Activated naive CD4-positive, alpha-beta T cell treated with anti-CD3 and anti-CD28 coated beads, Interleukin-2, amount 50 U/mL, for 16 hours (primary cell): ENCODE results near the gene PXDN.

Source experiments
- DNase-seq: peaks from one replicate; pipeline ENCODE4 v3.0.0-alpha.2; 2020

The PXDN gene

DNA sequence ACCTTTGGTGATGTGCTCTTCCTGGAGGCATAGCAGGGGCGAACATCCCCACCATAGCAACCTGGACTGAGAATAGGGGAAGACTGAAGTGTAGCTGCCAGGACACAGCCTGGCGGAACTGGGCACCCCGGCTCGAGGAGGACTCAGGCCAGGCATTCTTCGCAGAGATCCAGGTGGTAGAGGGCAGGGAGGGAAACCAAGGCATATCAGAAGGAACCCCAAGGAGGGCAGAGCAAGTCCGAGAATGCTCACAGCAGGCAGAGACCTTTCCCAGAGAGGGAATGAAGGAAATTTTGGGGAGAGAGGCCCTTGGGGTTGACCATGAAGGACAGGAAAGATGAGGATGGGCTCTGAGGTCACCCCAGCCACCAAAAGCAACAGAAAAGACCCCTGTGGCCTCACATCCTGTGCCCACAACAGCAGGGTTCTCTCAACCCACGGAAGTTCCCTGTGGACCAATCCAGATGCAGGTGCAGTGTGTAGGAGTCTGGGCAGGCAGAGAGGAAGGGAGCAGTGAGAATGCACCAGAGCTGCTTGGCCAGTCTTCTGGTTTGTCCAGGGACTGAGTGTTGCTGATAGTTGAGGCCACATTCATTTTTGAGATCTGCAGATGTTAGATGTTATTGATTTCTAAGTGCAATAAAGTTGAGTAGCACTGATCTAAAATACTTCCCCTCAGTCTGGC is 136.9 kb downstream of the PXDN start:
- no peak for DNase-seq

GRCh38 chr2:1606421-1607235 is 137.7 kb downstream of the PXDN start:
- no peak for DNase-seq

DNA sequence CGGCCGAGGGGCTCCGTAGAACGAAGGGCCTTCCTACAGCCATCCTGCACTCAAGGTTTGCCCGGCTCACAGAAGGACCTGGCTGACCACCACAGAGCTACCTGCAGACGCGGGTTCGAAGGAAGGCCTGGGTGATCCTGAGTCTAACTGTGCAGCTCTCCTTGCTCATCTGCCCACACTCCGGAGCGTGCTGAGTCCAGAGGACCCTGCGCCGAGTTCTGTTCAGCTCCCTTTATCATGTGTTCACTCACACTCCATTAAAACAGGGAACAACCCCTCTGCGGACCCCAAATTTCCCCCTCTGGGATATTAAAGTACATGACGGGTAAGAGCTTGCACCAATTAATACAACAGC is 138.3 kb downstream of the PXDN start:
- no peak for DNase-seq

DNA sequence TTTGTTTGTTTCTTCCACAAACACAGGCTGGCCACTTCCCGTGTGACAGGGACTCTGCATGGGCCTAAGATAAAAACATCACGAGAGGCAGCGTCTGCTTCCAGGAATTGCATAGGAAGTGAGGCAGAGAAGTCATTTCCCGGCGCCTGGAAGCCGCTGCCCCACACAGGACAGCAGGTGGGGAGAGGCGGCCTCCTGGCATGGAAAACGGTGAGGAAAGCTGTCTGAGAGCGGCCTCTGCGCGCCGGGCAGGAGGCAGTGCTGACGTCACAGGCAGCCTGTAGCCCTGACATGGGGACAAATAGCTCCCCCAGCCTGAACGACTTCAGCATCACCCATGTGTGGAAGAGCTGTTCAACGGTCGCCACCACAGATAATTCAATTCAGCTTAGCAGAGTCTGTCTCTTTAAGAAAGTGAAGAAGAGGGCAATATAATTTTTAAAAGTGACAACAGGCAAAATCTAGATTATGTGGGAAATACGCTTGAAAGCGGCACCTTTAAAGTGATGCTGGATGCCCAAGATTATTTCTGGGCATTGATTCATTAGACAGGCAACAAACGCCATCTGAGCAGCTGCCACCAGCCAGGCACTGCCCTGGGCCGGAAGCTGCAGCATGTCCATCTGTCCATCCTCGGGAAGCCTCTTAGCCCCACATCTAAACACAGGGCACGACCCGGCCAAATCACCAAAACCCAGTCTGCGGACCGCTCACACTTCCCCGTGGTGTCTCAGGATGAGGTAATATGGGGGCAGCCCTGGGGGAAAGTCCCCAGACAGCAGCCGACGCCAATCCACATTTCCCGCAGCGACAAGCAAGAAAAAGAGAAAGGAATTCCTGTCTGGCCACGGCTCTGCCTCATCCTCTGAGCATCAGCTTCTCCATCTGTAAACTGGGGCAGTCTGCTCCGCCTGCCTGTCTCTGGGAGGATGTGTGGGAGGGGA is 138.9 kb downstream of the PXDN start:
- no peak for DNase-seq

DNA sequence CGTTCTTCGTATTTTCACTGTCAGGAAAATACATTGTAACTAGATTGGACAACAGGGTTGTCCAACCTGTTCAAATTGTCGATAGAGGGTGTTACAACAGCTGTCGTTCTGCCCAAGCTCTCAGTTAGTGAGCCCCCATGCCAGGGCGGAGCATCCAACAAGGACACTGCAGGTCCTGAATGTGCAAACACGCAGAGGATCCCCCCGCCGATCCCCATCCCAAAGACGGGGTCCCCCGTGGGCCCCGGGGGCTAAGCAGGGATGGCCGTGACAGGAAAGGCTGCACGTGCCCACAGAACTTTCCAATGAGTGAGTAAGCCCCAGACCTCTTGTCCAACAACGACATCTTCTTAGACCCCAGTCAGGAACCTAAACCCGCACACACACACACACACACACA is 140.8 kb downstream of the PXDN start:
- no peak for DNase-seq

DNA sequence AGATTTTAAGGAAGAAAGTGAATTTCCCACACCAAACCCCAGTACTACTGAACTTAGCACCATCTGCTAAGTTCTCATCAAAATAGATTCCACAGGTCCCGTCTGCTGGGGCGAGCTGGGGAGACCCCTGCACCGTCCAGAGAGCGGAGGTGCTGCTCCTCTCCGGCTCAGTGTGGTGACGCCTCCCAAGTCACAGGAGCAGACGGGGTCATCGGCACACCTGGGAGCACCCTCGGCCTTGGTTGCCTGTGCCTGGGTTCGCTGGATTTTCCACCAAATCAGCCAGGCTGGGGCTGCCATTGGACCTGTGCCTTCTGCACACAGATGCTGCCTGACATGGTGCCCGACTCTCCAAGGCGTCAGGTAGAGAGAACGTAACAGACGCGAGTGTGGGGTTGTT is 141.3 kb downstream of the PXDN start:
- no peak for DNase-seq

- DNase-seq = no peak
Measured at GRCh38 chr2:1602278-1603010, 141.9 kb downstream of the PXDN start.

- no peak for DNase-seq
Measured at GRCh38 chr2:1601471-1602277, 142.6 kb downstream of the PXDN start.

- DNase-seq = no peak
Measured at GRCh38 chr2:1601067-1601412, 143.3 kb downstream of the PXDN start.

GRCh38 chr2:1600191-1601066 is 143.9 kb downstream of the PXDN start:
- no peak for DNase-seq

- no peak for DNase-seq
Measured at GRCh38 chr2:1599301-1600085, 144.8 kb downstream of the PXDN start.

DNA sequence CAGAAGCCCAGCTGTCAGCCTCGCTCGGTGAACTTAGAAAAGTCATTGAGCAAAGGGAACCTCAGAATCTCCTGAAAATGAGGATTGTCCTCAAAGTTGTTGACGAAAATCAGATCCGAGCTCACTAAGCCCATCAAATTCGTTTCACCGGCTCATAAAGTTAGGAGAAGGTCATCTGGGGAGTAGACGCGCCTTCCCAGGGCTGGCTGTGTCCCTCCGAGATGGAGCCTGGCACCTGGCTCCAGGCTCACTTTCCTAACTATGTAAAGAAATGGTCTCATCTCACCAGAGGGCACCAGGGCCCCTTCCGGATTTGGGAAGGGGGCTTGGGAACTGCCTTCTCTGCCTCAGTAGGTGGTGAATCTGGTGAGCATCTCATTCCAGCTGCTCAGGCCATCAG is 145.5 kb downstream of the PXDN start:
- no peak for DNase-seq

GRCh38 chr2:1598041-1598710 is 146.1 kb downstream of the PXDN start:
- no peak for DNase-seq

DNA sequence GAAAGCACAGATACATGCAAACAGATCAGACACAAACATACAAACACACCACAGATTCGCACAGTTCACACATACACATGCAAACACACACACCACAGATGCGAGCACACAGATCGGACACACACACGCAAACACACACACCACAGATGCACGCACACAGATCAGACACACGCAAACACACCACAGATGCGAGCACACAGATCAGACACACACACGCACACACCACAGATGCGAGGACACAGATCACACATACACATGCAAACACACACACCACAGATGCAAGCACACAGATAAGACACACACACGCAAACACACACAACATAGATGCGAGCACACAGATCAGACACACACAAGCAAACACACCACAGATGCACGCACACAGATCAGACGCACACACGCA is 149.0 kb downstream of the PXDN start:
- DNase-seq = no peak

DNA sequence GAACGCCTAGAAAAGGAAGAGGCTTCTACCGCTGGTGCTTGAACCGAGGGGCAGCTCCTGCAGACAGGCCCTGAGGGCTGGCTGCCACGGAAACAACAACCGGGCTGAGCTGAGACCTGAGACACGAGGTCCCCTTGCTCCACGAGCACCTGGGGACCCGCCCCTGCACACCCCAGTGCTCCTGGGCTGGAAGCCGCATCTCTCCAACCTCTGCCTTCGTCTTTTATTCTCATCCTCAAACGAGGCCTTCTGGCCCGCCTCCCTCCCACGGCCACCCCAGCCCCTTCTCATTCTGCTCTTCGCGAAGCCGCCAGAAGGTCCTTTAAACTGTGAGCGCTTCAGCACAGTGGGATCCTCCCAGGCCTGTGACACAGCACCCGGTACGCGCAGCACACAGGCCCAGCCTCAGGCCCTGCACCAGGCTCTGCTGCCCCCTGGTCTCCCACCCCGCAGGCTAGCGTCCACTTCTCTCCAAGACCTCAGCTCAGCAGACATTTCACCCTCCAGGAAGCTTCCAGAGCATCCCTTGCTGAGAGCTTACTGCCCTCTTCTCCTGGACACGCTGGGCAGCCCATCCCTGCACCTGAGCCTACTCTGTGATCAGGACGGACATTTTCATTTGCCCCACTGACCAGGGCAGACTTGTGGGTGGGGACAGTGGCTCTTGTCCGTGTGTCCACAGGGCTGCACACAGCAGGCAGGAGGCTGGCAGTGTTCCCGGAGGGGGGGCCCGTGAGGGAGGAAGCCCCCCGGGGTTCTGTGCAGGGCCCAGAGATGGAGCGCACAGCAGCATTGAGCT is 149.7 kb downstream of the PXDN start:
- DNase-seq = no peak

DNA sequence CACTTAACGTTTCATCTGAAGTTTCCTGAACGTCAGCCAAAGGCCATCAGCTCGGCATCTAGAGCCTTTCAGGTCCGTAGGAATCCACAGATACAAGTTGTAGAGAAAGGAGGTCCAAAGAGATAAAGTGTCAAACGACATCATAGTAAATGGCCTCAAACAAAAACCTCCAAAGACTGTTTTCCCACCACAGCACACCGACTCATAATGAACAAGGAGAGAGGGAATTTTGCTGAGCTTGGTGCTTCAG is 150.3 kb downstream of the PXDN start:
- DNase-seq = no peak

- DNase-seq = no peak
Measured at GRCh38 chr2:1593371-1594122, 150.8 kb downstream of the PXDN start.
